Umbilical cord (tissue), 2 donors: Measurements from ENCODE around the gene VSIG2. TPM values are rescaled to one million over a fixed set of nuclear protein-coding genes. Genes with fewer than 3 reads are reported as not detected.

Experiments
- DNase-seq: peaks from one replicate; pipeline ENCODE4 v3.0.0-alpha.2; 2015; ENCODE audit warnings: low spot score
- total RNA-seq: library from RNA; depleted of rRNA; stranded (reverse); fragments of >200 nt; gene quantifications from one replicate; pipeline ENCODE4 v1.2.3, GENCODE V29; 2014; ENCODE audit warnings: low replicate concordance; ENCODE audit not compliant: insufficient read depth

Gene VSIG2
- total RNA-seq, 1 donor from 2014 or later = not detected

DNA sequence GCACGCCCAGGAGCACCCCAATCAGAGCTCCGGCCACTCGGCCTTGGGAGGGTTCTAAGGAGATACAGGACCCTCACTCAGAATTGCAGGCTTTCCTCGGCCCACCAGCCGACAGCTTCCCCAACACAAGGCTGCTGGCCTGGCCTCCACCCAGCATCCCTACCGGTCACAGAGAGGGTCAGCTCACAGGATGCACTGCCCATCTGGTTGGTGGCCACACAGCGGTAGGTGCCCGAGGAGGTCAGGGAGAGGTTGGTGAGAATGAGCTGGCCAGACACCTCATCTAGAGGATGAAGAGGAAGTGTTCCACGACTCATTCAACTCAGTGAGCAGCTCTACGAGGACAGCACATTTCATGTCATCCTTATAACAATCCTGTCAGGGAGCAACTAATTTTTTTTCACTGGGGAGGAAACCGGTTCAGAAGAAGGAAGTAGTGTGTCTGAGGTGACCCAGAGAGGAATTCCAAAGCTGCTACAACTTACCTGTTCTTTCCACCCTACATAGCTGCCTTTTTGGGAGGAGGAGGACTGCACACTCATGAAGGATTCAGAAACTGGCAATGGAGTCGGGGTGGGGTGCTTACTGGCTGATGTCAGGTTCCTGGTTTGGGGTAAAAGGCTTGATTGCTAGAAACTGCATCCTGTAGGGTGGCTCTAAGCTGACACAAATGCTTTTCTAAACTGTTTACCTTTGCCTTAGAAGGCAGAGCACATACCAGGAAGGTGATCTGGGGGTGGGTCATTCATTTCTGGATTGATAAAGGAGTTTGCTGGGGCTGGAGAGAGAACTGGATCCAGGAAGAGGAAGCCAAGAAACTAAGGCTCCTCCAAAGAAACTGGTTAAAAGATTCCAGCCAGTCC is 3.3 kb downstream of the VSIG2 start:
- no peak for DNase-seq

DNA sequence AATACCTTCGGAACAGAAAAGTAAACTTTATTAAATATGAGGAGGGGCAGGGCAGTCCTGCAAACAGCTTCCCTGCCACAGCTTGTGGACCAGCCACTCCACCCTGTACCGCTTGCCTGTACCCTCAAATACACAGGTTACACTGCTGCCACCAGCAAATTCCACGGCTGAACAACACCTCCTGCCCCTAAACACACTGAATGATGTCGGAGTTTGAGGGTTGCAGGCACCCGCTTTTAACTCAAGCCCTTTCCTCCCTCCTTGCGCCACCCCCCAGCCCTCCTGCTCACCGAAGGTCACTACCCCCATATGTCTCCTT is 4.0 kb downstream of the VSIG2 start:
- no peak for DNase-seq

DNA sequence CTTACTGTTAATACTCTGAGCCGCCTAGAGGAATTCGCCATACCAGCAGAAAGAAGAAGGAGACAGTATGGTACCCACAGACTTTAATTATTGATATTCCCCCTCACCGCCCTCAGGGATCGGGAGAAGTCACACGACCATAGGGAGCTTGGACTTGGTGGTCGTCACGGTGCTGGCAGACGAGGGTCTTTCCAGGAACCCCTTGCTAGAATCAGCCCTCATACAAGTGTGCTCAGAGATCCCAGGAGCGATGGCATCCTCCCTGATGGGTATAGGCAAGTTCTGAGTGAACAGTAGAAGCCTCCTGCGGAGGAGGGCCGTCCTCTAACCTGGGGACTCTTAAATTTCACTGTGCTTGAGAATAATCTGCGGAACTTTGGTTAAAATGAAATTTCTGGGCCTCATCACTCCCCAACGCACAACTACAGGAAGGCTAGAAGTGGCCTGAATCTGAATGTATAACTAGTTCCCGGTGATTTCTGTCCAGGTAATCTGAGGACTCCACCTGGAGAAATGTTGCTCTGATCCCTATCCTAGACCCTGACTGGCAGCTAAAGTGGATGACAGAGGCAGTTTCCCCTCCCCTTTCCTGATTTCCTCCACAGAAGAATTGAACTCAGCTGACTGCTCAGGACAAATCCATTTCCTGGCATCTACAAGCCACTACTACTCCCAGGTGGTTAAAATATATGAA is 4.5 kb downstream of the VSIG2 start:
- DNase-seq = no peak

DNA sequence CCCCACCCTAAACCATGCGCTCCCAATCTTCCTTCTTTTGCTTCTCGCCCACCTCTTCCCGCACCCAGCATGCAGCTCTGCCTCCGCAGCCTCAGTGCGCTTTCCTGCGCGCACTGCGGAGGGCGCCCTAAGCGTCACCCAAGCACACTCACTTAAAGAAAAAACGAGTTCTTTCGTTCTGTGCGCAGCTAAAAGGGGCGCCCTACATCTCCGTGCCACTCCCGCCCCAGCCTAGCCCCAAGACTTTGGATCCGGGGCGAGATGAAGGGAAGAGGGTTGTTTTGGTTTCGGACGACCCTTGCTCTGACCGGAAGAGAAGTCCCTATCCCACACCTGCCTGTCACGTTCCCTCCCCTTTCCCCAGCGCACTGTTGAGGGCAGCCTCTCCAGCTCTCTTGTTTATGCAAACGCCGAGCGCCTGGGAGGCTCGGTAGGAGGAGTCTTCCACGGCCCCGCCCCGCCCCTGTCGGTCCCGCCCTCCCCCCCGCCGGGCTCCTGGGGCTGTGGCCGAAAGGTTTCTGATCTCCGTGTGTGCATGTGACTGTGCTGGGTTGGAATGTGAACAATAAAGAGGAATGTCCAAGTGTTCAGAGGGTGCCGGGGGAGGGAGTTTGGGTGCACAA is 5.3 kb downstream of the VSIG2 start:
- DNase-seq = peak; percentile 28

DNA sequence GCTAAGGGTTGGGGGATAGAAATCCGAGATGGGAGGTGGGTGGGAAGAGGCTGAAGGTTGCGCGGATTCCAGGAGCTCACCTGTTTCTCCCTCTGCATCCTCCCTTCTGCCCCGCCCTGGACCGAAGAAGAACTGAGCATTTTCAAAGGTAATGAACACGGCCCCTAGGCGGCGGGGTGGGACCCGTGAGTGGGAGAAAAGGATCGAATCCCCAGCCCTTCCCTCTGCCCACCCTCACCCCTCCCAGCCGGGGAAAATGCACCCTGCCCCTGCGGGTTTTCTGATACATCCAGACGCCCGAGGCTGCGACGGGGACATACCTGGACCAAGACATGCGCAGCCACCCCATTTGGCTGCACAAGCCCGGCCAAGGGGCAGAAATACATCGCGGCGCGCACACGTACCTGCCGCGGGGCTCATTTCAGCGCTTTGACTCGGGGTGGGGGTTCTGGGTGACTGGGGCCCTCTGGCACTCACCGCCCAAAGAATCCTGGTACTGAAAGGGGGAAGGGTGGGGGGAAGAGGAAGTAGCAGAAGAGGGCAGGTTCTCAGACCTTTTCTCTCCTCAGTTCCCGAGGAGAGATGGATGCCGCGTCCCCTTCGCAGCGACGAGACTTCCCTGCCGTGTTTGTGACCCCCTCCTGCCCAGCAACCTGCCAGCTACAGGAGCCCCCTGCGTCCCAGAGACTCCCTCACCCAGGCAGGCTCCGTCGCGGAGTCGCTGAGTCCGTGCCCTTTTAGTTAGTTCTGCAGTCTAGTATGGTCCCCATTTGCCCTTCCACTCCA is 6.0 kb downstream of the VSIG2 start:
- DNase-seq = no peak

DNA sequence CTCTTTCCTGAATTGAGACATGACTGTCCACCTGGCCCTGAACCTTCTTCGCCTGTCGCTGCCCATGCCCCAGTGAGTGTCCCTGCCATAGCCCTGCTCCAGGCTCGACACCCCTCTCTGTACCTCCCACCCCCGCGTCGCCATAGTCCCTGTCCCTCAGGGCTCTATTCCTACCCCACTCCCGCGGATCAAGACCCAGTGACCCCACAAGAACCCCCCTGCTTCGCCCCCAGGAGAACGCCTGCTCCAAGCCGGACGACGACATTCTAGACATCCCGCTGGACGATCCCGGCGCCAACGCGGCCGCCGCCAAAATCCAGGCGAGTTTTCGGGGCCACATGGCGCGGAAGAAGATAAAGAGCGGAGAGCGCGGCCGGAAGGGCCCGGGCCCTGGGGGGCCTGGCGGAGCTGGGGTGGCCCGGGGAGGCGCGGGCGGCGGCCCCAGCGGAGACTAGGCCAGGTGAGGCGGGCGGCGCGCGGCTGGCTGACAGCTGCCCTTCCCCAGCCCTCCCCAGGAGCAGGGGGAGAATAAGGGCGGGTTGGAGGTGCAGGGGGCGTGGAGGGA is 6.7 kb downstream of the VSIG2 start:
- DNase-seq = no peak

DNA sequence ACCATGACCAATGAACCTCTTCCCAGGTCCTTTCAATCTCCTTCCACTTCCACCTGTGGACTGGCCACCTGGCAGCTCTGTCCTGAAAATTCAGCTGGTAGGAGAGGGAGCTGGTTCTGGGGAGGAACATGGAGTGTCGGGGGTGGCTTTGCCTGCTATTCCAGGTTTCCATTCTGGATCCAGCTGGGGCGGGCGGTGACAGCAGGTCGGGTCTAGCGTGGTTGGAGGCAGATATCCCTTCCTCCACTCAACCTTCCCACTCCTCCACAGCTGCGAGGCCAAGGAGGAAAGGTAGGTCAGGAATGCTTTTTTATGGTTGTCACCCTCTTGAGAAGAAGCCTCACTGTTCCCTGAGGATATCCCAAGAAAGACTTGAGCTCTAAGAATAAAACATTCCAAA is 9.0 kb downstream of the VSIG2 start:
- DNase-seq = no peak

DNA sequence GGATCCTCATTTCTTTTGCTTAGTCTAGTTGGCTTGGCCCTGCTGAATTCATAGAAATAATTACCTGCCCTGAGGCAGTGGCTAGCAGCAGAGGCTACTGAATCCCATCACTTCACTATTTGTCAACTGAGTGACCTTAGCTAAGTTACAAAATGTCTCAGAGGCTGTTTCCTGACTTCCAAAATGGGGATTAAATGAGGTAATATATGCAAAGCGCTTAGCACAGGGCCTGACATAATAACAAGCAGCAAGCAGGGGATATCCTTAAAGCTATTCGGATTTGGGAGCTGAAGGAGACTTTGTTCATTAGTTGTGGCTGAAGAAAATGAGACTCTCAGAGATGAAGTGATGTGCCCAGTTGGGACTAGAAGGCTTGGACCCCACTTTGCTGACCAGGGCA is 9.5 kb downstream of the VSIG2 start:
- no peak for DNase-seq

DNA sequence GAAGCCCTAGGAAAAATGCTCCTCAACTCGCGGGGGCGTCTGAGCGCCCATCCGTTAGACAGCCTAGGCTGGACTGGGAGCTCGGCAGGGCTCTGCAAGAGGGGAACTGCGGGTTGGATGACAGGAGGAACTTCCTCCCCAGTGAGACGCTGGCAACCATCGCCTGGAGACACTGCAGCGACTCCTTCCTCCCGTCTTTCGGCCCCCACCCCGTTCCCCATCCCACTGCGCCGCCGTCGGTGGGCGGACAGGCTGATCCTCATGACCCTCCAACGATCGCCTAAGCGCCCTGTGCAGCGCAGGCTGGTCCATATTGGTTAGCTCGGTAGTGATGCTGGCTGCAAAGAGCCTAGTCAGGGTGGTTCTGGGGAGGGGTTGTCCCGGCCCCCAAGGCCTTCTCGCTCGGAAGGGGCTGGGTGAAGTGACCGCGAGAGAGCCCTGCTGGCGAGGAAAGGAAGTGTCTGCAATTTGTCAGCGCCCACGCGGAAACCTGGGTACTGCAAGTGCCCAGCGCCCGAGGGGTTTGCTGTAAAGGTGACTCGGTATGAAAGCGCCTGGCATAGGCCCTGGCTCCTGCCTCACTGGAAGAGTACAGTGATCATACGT is 11.7 kb downstream of the VSIG2 start:
- no peak for DNase-seq

DNA sequence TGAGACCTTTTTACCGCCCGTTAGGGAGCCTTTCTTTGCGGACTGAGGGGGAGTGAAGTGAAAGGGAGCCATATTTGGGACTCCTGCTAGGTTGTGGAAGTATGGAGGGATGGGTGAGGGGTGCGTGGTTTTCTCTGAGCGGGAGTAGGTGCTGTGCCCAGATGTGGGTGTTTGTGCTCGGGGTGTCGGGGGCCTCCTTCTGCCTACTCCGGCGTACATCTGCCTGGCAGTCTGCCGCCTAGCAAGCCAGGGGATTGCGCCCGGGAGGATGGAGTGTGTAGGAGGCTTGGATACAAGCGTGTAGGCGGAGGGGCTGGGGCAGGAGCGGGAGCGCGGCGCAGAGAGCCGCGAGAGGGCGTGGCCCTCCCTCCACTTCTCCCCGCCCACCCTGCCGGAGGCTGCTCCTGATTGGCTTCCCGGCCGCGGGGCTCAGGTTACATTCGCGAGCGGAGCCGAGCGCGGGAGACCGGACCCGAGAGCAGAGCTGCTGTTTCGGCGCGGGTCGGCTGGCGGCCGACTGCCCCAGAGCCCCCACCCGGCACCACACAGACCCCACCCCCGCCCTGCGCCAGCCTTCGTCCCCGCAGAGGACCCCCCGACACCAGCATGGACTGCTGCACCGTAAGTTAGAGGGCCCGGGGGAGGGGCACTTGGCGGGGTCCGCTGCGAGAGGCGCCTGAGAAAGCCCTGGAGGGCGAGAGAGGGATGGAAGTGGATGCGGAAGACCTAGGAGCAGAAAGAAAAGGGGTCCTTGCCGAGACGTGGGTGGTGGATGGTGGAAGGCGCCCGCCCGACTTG is 12.4 kb downstream of the VSIG2 start, which contains the start of gene NRGN:
TSS of gene NRGN (plus strand) at position 464 of the 798 bp plus-strand sequence. CDS start at position 607, 143 bp downstream.
- DNase-seq = peak; percentile 95

DNA sequence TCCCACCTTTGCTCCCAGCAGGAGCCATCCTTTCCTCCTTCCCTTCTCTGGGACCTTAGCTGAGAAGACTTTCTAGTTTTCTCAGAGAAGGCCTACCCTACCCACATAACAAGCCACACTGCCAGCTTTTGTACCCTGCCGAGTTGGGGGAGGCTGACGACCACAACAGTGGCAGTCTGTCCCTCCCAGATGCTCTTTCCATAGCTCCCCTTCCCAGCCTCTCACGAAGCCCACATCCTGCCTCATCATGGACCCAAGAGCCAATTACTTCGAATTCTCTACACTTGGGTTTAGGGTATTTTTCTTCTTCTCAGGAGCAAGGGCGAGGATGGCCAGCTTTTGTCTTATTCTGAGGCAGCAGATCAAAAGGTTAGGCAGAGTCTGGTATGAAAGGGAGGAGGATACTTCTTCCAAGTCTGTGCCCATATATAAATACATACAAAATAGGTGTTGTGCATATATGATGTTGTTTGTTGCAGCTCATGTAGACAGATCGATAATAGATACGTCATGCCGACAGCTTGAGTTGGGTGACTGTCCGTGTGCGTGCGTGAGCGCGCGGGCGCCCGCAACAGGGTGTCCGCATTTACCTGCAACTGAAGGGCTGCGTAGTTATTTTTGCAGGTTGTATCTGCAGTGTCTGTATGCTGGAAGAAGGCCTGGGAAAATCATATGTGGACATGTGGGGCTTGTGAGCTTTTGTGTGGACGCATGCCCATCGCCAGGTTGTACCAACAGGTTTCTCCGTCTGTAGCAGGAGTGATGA is 13.2 kb downstream of the VSIG2 start:
- no peak for DNase-seq

DNA sequence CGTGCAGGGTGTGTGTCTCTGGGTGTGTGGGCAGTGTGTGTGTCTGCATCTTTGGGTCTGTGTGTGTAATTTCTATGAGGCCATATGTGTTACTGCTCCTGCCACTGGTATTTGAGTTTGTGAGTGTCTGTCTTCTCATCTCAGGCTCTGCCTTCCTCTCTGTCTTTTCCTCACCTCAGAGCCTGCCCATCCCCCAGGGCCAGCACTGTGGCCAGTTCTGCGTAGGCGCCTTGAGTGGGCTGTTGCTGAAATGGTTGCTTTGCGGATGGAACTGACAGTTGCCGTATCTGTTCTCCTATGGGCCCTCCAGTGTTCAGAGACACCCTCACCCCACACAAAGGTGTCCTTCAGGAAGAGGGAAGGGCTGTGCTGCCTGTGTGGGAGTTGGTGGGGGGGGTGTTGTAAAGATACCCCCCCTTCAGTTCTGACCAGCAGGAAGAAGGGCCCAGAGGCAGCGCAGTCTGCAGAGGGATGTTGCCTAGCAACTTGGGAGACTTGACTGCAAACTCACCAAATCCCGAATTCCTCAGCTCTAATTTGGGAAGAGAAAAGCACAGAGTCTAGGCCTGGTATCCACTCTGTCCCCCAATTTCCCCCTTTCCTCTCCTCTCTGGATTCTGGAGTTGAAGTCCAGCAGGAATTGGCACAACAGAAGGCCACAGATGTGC is 14.3 kb downstream of the VSIG2 start:
- DNase-seq = no peak

DNA sequence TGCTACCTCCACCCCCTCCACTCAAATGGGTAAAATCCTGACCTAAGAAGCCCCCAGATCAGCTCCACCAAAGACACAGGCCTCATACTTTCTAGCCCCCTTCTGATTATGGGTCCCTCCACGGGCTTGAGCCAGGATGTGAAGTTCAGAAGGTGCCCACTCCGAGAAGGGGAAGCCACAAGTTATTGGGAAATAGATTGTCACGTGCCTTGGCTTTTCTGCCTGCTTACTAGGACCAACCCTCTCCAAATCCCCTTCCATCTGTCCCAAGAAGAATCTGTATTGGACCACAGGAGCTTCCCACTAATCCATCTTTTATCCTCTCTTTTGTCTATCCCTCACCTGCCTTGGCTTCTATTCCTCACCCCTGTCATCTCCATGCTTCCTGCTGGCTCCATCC is 15.3 kb downstream of the VSIG2 start:
- no peak for DNase-seq

DNA sequence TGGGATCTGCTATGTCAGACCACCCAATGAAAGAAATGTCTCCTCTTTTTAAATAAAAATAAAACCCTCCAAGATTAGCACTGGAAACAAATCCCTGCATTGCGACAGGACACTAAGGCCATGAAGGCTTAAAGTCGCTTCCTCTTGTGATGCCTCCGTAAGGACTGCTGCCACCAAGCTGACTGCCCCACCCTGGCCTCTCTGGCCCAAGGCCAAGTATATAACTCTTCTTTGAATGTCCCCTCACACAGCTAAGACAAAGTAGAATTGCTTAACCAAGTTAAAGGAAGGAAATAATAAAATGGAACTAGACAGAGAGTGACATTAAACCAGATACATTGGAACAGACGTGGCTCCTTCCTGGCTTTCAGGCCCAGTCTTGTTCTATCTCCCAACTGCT is 19.8 kb downstream of the VSIG2 start:
- no peak for DNase-seq

DNA sequence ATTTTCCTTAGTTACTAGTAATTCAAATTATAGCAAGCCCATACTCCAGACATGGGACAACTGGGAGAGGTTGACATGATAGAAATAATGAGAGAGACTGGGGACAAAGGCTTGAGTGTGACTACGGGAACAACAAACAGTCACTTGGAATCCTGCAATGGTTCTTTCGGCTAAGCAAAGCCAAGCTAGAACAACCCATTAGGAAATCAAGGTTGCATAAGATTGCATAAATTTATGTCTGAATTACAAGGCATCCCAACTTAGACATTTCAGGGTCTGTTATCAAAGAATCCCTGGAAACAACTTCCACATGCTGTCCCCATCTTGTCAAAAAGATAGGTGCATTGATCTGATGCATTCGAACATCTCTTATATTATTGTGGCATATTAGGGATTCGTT is 22.5 kb downstream of the VSIG2 start:
- DNase-seq = no peak

DNA sequence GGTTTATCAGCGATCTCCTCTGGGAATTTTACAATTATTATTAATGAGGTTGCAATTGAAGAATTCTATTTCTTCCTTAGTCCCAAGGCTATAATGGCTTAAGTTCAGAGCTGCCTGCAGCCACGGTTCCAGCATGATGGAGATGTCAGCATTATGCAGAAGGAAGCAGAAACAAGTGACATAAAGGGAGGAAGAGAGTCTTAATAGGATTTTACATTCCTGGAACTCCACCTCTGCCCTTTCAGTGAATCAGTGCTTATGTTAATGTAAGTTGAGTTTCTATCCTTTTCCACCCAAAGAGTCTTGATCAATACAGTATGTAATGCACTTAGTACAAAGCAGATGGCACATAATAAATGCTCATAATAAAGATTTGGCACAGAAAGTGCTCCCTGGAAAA is 23.9 kb downstream of the VSIG2 start:
- DNase-seq = no peak

DNA sequence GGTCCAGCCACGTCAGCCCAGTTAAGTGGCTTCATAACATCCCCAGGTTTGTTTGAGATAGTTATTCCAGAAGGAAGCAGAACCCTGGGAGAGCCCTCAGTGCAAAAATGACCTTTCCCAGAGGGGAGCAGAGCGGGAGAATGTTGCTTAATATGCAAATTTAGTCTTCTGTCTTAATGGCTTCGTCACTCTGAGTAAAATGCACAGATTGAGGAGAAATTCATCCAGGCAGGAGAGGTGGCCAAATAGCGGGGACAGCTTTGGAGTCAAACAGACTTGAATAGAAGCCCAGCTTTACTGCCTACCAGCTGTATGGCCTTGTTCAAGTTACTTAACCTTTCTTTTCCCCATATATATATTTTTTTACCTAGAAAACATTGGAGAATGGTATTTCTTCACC is 24.6 kb downstream of the VSIG2 start:
- no peak for DNase-seq

DNA sequence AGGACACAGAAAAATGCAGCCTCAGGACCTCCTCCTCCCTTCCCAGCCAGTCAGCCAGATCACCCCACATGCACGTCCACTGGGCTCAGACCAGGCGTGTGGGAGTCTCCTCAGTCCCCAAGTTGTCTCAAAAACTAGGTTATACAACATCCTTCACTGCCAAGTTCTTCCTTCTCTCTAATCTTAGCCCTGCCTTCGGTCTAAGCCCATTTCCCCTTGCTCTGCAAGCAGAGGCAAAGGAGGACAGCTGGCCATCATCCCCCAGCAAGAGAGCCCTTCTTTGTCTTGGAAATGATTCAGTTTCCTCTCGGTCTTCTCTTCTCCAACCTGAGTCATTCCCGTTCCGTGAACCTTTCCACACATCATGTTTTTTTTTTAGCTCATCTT is 26.3 kb downstream of the VSIG2 start:
- no peak for DNase-seq
